Measurements from ENCODE around the gene WDR90.

WDR90 gene

DNA sequence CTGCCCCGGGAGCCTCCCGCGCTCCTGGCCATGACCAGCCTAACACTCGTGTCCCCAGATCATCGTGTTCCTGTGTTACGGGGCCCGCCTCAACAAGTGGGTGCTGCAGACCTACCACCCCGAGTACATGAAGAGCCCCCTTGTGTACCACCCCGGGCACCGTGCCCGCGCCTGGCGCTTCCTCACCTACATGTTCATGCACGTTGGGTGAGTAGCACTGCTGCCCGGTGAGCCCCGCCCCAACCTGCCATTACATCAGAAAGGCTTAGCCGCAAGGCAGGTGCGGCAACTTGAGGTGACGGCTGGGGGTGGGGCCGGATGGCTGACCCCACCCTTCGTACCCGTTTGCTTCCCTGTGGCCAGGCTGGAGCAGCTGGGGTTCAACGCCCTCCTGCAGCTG, 27.7 kb downstream of the WDR90 start:
- Histone ChIP-seq H3K27ac (no peak overlapping the region), H2AFZ (no peak overlapping the region), H3K9ac (no peak overlapping the region), H3K4me1 (peaks cover 6% of the 10 kb centered on the region), H3K4me2 (ENCODE audit: low read length) (no peak overlapping the region), H3K79me2 (peaks cover 4% of the 10 kb centered on the region), H3K4me3 (ENCODE audit: low read depth, low read length) (no peak overlapping the region), H3K36me3 (ENCODE audit: control insufficient read depth, insufficient read depth, low read length) (no peaks in the 10 kb centered on the region), H3K9me3 (ENCODE audit: control insufficient read depth, low read length) (no peaks in the 10 kb centered on the region), H3K27me3 (ENCODE audit: control insufficient read depth, insufficient read depth, low read length) (no peaks in the 10 kb centered on the region)
- TF ChIP-seq, protein P1, sequence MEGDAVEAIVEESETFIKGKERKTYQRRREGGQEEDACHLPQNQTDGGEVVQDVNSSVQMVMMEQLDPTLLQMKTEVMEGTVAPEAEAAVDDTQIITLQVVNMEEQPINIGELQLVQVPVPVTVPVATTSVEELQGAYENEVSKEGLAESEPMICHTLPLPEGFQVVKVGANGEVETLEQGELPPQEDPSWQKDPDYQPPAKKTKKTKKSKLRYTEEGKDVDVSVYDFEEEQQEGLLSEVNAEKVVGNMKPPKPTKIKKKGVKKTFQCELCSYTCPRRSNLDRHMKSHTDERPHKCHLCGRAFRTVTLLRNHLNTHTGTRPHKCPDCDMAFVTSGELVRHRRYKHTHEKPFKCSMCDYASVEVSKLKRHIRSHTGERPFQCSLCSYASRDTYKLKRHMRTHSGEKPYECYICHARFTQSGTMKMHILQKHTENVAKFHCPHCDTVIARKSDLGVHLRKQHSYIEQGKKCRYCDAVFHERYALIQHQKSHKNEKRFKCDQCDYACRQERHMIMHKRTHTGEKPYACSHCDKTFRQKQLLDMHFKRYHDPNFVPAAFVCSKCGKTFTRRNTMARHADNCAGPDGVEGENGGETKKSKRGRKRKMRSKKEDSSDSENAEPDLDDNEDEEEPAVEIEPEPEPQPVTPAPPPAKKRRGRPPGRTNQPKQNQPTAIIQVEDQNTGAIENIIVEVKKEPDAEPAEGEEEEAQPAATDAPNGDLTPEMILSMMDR (IDR thresholded peaks at IDR 0.05), result no peak

DNA sequence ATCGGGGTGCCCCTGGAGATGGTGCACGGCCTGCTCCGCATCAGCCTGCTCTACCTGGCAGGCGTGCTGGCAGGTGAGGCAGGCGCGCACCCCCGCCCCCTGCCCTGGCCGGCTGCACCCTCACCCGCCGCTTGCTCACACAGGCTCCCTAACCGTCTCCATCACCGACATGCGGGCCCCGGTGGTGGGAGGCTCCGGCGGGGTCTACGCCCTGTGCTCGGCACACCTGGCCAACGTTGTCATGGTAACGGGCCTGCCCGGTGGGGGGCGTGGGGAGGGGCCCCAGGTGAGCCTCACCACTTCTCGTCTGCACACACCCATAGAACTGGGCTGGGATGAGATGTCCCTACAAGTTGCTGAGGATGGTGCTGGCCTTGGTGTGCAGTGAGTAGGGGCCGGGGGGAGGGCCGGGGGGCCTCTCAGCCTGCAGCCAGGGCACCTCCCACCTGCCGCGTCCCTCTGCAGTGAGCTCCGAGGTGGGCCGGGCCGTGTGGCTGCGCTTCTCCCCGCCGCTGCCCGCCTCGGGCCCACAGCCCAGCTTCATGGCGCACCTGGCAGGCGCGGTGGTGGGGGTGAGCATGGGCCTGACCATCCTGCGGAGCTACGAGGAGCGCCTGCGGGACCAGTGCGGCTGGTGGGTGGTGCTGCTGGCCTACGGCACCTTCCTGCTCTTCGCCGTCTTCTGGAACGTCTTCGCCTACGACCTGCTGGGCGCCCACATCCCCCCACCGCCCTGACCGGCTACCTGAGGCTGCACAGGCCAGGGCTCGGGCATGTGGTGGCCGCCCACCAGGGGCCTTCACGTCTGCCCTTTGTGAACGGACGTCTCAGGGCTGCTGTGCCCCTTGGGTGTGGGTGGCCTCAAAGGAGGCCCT, 28.4 kb downstream of the WDR90 start:
- Histone ChIP-seq H3K9ac (no peak overlapping the region), H3K27ac (no peak overlapping the region), H2AFZ (no peak overlapping the region), H3K4me2 (ENCODE audit: low read length) (no peak overlapping the region), H3K4me3 (ENCODE audit: low read depth, low read length) (no peak overlapping the region), H3K9me3 (ENCODE audit: control insufficient read depth, low read length) (no peaks in the 10 kb centered on the region), H3K27me3 (ENCODE audit: control insufficient read depth, insufficient read depth, low read length) (no peaks in the 10 kb centered on the region), H3K4me1 (peaks cover 6% of the 10 kb centered on the region), H3K36me3 (ENCODE audit: control insufficient read depth, insufficient read depth, low read length) (no peaks in the 10 kb centered on the region), H3K79me2 (peaks cover 4% of the 10 kb centered on the region)
- TF ChIP-seq, protein P1 (IDR thresholded peaks at IDR 0.05), result no peak

DNA sequence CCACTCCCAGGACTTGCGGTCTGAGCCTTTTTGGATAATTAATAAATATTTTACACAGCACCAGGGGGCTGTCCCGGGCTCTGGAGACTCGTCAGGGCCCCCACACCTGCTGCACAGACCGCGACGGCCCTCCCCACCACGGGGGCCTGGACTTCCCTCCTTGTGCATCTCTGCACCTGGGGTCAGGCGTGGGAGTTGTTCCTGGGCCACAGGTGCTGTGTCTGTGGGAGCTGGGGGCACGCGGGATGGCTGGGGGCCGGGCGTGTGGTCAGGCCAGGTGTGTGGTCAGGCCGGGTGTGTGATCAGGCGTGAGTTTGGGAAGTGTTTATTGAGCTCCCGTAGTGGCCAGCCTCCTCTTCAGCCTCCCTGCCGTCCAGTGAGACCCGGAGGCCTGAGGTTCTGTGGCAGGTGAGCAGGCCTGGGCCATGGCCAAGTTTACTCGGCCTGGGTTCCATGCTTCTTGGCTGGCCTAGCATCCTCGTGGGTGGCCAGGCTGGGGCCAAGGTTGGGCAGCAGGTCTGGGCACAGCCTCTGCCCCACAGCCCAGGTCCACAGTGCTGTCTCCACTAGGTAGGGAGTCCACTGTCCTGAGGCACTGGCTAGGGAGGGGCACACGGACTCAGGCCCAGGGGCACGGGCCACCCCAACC, 29.2 kb downstream of the WDR90 start:
- no peaks in the 10 kb centered on the region for H3K36me3 ChIP-seq (ENCODE audit: control insufficient read depth, insufficient read depth, low read length)
- no peak overlapping the region for H3K27ac ChIP-seq
- peaks cover 6% of the 10 kb centered on the region for H3K4me1 ChIP-seq
- H2AFZ ChIP-seq, result no peak overlapping the region
- no peaks in the 10 kb centered on the region for H3K27me3 ChIP-seq (ENCODE audit: control insufficient read depth, insufficient read depth, low read length)
- TF ChIP-seq, protein P1 (IDR thresholded peaks at IDR 0.05), result no peak
- peaks cover 4% of the 10 kb centered on the region for H3K79me2 ChIP-seq
- H3K9me3 ChIP-seq (ENCODE audit: control insufficient read depth, low read length), result no peaks in the 10 kb centered on the region
- H3K4me2 ChIP-seq (ENCODE audit: low read length), result no peak overlapping the region
- H3K9ac ChIP-seq, result no peak overlapping the region
- no peak overlapping the region for H3K4me3 ChIP-seq (ENCODE audit: low read depth, low read length)

DNA sequence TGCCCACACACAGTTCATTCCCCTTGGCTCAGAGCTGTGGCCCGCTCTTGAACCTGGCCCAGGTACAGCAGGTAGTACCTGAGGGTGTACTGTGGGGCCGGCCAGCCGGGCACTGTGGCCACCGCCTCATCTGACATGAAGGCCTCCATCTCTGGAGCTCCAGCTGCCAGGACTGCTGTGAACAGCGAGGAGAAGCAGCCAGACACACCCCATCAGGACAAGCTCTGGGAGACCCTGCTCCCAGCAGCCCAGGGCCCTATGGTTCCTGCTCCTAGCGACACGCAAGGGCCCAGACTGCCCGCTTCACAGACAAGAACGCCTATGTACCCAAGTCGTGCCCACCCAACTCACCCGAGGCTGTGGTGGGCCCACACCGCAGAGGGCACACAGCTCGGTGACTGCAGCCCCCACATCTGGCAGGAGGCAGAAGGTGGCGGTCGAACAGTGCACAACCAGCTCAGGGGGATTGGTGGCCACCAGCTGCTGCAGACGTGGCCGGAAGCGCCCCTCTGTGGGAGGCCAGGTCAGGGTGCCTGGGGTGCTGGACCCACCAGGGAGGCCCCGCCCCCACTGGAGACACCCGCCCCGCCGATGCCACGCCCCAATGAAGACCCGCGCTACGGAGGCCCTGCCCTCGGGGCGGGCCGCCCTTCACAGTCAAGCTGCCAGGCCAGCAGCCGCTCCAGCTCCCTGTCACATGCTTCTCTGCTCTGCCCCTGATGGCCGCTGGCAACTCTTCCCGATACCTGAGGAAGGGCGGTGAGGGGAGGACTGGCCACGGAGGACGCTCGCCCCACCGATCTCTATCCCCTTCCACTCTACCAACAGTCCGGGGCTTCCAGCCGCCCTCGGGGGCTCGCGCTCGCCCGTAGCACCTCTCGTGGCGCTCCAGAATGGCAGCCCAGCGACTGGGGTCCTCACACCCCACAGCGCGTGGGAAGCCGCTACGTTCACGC, 30.0 kb downstream of the WDR90 start:
- H3K4me1 ChIP-seq, result peaks cover 6% of the 10 kb centered on the region
- H3K27ac ChIP-seq, result peak overlapping the region; percentile 79
- H3K36me3 ChIP-seq (ENCODE audit: control insufficient read depth, insufficient read depth, low read length), result no peaks in the 10 kb centered on the region
- H3K4me3 ChIP-seq (ENCODE audit: low read depth, low read length), result peak overlapping the region; percentile 63
- H2AFZ ChIP-seq, result peak overlapping the region; percentile 72
- no peak overlapping the region for H3K9ac ChIP-seq
- H3K79me2 ChIP-seq, result peaks cover 6% of the 10 kb centered on the region
- H3K4me2 ChIP-seq (ENCODE audit: low read length), result peak overlapping the region; percentile 84
- H3K27me3 ChIP-seq (ENCODE audit: control insufficient read depth, insufficient read depth, low read length), result no peaks in the 10 kb centered on the region
- TF ChIP-seq, protein P1 (IDR thresholded peaks at IDR 0.05), result no peak
- H3K9me3 ChIP-seq (ENCODE audit: control insufficient read depth, low read length), result no peaks in the 10 kb centered on the region
